ENCODE results near the gene ANKRD33B. TPM values are rescaled to one million over a fixed set of nuclear protein-coding genes. Genes with fewer than 3 reads are reported as not detected.

The ANKRD33B gene
- total and polyA plus RNA-seq, 11 donors: 0.98 to 33.8 (median 4.9) TPM

DNA sequence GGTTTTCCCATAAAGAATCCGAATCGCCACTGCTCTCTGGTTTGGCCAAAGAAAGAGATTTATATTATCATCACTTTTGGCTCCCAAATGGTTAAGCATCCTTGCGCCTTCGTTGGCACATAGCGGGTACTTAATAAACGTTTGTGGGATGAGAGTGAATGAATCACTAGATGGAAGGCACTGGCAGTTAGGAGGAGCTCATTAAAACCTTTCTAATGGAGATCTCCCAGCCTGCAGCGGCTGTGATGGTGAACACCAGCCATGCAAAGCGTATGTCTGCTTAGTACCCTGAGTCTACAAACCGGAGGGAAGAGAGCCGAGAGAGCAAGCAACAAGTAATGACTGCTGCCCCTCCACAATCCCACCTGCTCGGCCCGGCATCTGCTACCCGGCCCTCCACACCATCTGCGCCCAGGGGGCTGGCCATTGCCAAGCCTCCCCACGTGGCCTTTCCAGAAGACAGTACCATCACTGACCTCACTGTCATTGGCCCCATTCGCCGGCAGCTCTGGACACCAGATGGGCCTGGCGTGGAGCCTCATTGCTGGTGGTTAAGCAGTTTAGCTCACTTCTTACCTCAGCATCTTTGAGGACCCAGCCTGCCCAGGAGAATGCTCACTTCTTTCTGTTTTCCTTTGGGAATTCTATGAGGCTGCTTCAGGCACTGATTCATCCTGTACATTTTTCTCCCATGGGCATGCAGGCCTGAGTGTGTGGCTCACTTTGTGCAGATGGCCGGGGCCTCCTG, 39.3 kb upstream of the ANKRD33B start:
- intact Hi-C loops (cut with DNase I): no loop called here
- TF ChIP-seq POLR2A (IDR thresholded peaks at IDR 0.05): no peak
- TF ChIP-seq, protein P1, sequence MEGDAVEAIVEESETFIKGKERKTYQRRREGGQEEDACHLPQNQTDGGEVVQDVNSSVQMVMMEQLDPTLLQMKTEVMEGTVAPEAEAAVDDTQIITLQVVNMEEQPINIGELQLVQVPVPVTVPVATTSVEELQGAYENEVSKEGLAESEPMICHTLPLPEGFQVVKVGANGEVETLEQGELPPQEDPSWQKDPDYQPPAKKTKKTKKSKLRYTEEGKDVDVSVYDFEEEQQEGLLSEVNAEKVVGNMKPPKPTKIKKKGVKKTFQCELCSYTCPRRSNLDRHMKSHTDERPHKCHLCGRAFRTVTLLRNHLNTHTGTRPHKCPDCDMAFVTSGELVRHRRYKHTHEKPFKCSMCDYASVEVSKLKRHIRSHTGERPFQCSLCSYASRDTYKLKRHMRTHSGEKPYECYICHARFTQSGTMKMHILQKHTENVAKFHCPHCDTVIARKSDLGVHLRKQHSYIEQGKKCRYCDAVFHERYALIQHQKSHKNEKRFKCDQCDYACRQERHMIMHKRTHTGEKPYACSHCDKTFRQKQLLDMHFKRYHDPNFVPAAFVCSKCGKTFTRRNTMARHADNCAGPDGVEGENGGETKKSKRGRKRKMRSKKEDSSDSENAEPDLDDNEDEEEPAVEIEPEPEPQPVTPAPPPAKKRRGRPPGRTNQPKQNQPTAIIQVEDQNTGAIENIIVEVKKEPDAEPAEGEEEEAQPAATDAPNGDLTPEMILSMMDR (IDR thresholded peaks at IDR 0.05): no peak
- DNase-seq: no peak

DNA sequence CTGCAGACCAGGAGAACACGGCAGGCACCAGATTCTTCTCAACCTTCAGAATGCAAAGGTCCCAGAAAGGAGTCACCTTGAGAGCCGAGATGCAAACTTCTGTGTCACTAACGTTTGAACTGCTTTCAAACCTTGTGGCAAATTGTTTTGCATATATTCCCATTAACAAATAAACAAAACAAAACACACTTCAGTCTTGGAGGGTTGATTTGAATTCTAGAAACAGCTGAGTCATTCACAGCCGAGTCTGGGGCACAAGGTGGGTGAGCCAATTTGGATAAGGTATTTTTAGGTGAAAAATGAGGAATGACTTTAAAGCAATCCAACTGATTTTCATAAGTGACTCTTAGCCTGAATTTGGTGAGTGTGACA, 38.8 kb upstream of the ANKRD33B start:
- Histone ChIP-seq H3K4me1 (peaks cover 0 to 18% (median 0%) of the 10 kb centered on the region in 12 donors), H3K27ac (no peak overlapping the region), H3K27me3 (no peaks in the 10 kb centered on the region), H3K36me3 (no peaks in the 10 kb centered on the region), H3K4me3 (no peak overlapping the region), H3K9me3 (no peaks in the 10 kb centered on the region)
- no peak for DNase-seq
- ATAC-seq: no peak
- no peak for TF ChIP-seq POLR2A (IDR thresholded peaks at IDR 0.05)
- TF ChIP-seq, protein P1 (IDR thresholded peaks at IDR 0.05): no peak
- WGBS, 4 donors: 61 to 81% (median 78%) methylated on average over 3 to 4 of the region's 4 CpGs
- intact Hi-C loops (cut with DNase I): no loop called here

More for the DNA sequence above, 39.3 kb upstream of the ANKRD33B start:
- Histone ChIP-seq H3K4me1 (peaks cover 0 to 18% (median 0%) of the 10 kb centered on the region in 12 donors), H3K4me3 (no peak overlapping the region), H3K36me3 (no peaks in the 10 kb centered on the region), H3K27ac (no peak overlapping the region), H3K9me3 (no peaks in the 10 kb centered on the region), H3K27me3 (no peaks in the 10 kb centered on the region)
- no peak for ATAC-seq
- WGBS, 4 donors: 86 to 93% (median 89%) methylated on average over 18 to 19 of the region's 19 CpGs

DNA sequence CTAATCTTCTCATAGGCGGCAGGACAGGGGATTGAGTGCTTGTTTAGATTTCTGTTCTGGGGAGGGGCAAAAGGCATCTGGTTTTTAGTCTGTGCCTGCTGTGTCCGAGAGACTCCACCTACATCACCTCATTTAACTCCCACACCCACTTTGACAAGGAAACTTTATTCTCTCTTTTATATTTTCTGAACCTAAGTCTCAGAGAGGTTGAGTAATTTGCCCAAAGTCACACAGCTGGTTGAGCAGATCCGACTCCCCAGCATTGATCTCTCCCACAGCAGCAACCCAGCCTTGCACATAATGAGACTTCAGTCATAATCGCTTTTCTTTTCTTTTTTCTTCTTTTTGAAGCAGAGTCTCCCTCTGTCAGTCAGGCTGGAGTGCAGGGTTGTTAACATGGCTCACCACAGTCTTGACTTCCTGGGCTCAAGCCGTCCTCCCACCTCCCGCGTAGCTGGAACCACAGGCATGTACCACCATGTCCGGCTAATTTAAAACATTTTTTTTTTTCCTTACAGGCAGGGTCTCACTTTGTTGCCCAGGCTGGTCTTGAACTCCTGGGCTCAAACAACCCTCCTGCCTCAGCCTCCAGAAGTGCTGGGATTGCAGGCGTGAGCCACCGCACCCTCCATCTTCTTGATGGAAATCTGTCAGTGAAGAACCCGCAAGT, 36.5 kb upstream of the ANKRD33B start:
- Histone ChIP-seq H3K4me3 (no peak overlapping the region), H3K4me1 (peaks cover 0 to 18% (median 0%) of the 10 kb centered on the region in 12 donors), H3K27me3 (no peaks in the 10 kb centered on the region), H3K27ac (no peak overlapping the region), H3K36me3 (no peaks in the 10 kb centered on the region), H3K9me3 (no peaks in the 10 kb centered on the region)
- WGBS, 4 donors: 77 to 86% (median 81%) methylated on average over 11 of the region's 11 CpGs
- ATAC-seq (no peak), DNase-seq (no peak)
- intact Hi-C loops (cut with DNase I): no loop called here
- TF ChIP-seq POLR2A (IDR thresholded peaks at IDR 0.05): no peak
- TF ChIP-seq, protein P1 (IDR thresholded peaks at IDR 0.05): no peak

DNA sequence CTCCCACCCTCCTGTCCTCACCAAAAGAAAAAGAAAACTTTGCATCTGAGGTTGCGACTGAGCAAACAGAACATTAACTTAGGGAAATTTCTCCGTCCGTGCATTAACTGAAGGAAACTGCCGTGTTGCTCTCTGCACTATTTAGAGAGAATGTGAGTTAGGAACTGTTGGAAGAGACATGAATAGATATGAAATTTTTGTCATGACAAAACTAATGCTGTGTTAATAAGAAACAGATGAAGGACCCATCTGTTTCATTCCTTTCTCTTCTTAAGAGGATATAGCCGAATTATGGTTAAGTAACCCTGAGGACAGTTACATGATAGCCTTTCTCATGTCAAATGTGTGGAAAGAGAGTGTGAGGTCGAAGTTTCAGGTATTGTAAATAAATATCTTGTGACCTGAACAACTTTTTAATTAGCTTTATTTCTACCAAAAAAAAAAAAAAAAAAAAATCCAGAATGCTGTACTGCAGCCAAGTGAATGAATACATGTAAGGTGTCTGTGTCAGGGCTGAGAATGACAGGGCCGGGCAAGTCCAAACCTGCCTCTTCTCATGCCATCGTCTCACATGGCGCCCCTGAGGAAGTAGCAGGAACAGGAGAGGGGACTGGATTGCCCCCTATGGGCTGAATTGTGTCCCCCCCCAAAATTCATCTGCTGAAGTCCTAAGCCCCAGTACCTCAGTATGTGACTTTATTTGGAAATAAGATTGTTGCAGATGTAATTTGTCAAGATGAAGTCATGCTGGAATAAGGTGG, 35.6 kb upstream of the ANKRD33B start:
- intact Hi-C loops (cut with DNase I): no loop called here

More for the DNA sequence above, 35.6 kb upstream of the ANKRD33B start:
- WGBS, 4 donors: 74 to 79% (median 76%) methylated on average over 9 of the region's 9 CpGs
- Histone ChIP-seq H3K4me1 (peaks cover 0 to 18% (median 0%) of the 10 kb centered on the region in 12 donors), H3K27me3 (peaks cover 0 to 3% (median 0%) of the 10 kb centered on the region in 9 donors), H3K4me3 (no peak overlapping the region), H3K9me3 (no peaks in the 10 kb centered on the region), H3K27ac (no peak overlapping the region), H3K36me3 (no peaks in the 10 kb centered on the region)
- TF ChIP-seq POLR2A (IDR thresholded peaks at IDR 0.05): no peak
- TF ChIP-seq, protein P1 (IDR thresholded peaks at IDR 0.05): no peak
- ATAC-seq (no peak), DNase-seq (no peak)

Data from heart left ventricle (tissue), 16 donors.